GM18909 (cell line): ENCODE results near the gene GALR2.

ENCODE experiments used
- ATAC-seq: cut with Tn5 transposase; IDR thresholded peaks from one replicate; pipeline ENCODE4 v1.9.1; 2021; ENCODE audit warnings: mild to moderate bottlenecking; ENCODE audit not compliant: unreplicated experiment, poor library complexity

The GALR2 gene

GRCh38 chr17:76091526-76092286 lies 17.1 kb downstream of the GALR2 start:
- ATAC-seq, result no peak

GRCh38 chr17:76092526-76093413 lies 18.2 kb downstream of the GALR2 start:
- no peak for ATAC-seq

GRCh38 chr17:76094046-76094445 lies 19.5 kb downstream of the GALR2 start:
- ATAC-seq, result no peak

DNA sequence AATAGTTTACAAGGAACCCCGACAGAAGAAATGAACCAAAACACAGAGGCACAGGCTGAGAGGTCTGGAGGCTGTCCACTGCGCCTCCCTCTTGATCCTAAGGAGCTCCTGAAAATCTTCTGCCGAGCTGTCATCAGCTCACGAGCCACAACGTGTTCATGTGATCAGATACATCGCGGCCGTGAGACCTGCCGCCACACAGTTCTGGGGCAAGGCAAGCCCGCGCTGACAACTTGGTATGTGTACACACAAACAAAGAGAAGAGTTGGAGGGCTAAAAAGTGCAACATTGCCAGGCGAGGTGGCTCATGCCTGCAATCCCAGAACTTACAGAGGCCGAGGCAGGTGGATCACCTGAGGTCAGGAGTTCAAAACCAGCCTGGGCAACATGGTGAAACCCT lies 21.4 kb downstream of the GALR2 start:
- no peak for ATAC-seq

GRCh38 chr17:76097716-76098295 lies 23.2 kb downstream of the GALR2 start:
- no peak for ATAC-seq

GRCh38 chr17:76102944-76103273 lies 28.3 kb downstream of the GALR2 start:
- ATAC-seq, result peak; percentile 2

DNA sequence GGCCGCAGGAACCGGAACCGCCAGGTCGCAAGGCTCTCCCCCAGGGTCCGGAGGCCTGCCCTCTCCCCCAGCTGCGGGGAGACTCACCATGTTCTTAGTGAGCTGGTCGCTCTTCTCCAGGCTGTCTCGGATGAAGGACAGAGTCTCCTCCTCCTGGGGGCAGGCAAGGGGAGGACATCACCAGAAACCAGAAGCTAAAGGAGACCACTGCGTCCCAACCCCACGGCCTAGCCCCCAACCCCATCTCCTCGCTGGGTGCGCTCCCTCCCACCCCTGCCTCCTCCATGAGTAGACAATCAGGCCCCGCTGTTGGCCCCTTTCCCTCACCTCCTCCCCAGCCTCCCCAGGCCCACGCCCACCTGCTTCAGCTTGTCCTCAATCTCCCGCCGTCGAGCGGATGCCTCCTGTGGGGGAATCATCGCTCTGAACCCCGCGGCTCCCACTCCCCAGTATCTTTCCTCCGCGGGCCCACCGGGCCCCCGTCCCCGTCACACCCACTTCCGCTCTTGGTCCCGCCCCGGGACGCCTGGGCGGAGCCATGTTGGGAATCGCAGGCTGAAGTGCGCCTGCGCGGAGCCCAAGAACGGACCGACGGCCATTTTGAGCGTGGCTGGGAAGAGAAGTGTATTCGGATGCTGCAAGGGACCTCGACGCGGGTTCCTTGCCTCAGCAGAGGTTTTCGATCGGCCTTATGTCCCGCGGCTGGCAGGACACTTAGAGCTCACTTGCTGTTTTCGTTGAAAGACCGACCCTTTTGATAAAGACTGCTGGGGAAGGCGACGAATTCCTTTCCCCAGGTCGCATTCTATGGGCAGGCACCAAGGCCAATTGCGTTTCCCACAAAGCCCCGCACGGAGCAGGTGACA lies 28.9 kb downstream of the GALR2 start, which contains the start of gene EXOC7:
EXOC7 (minus strand) TSS at position 514 of the 866 bp plus-strand sequence; CDS start at position 419, 95 bp downstream.
- peak; percentile 89 for ATAC-seq

DNA sequence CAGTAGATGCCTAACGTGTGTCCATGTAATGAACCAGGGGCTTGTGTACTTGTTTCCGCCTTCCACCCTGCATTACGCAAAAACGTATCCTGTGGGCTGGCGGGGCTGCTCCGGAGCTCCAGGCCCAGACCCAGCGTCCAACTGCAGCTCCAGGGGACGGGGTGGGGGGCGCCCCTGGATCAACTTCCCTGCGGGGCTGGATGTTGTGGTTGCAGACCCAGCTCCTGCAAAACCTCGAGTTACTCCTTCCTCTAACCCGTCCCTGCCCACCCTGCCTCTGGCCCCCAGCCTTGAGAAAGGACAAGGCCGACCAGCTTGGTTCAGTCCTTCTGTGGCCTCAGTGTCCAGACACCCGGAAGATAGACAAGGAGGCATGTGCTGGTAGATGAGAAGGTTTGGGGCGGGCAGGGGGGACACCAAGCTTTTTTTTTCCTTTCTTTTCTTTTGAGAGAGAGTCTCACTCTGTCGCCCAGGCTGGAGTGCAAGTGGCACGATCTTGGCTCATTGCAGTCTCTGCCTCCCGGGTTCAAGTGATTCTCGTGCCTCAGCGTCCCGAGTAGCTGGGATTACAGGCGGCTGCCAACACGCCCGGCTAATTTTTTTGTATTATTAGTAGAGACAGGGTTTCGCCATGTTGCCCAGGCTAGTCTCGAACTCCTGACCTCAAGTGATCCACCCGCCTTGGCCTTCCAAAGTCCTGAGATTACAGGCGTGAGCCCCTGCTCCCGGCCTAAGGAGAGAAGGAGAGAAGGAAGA lies 29.7 kb downstream of the GALR2 start:
- ATAC-seq, result no peak

DNA sequence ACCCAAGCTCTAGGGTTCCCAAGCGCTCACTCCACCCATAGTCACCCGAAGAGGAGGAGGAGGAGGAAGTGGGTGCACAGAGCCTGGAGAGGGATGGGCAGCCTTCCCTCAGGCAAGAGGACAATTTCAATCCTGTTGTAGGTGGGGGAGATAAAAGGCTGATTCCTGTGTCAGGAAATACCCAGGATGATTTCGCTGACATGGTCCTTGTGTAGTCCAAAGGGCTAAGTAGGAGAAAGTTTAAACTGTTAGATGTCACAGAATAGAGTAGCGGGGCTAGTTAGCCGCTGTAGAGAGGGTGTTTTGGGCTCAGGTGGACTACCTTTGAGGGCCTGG lies 30.3 kb downstream of the GALR2 start:
- no peak for ATAC-seq

DNA sequence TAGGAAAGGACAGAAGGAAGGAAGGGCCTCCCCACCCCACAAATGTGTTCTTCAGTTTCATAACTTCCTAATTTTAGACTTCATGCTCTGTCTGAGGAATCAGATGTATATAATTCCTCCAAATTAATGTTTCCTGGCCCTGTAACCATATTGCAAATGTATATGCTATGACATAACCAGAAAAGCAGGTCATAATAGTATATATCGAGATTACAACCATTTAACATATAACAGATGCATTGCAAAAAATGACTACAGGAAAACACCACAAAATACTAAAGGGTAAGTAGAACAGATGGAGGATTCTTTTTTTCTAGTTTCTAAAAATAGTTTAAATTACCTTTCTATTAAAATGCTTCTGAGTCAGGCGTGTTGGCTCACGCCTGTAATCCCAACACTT lies 32.1 kb downstream of the GALR2 start:
- no peak for ATAC-seq

GRCh38 chr17:76107509-76107908 lies 32.9 kb downstream of the GALR2 start:
- no peak for ATAC-seq

GRCh38 chr17:76111956-76112355 lies 37.4 kb downstream of the GALR2 start:
- no peak for ATAC-seq

DNA sequence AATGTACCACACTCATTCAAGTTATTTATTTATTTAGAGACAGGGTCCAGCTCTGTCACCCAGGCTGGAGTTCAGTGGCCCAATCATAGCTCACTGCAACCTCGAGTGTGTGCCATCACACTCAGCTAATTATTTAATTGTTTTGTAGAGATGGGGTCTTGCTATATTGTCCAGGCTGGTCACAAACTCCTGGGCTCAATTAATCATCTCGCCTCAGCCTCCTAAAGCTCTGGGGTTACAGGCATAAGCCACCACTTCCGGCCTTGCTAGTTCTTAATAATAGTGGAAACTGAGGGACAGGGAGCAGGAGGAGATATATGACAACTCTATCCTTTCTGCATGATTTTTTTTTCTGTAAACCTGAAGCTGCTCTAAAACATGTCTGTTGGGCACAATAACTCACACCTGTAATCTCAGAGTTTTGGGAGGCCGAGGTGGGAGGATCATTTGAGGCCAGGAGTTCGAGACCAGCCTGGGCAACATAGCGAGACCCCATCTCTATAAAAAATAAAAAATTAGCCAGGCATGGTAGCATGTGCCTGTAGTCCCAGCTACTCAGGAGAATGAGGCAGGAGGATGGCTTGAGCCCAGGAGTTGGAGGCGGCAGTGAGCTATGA lies 40.7 kb downstream of the GALR2 start:
- no peak for ATAC-seq

DNA sequence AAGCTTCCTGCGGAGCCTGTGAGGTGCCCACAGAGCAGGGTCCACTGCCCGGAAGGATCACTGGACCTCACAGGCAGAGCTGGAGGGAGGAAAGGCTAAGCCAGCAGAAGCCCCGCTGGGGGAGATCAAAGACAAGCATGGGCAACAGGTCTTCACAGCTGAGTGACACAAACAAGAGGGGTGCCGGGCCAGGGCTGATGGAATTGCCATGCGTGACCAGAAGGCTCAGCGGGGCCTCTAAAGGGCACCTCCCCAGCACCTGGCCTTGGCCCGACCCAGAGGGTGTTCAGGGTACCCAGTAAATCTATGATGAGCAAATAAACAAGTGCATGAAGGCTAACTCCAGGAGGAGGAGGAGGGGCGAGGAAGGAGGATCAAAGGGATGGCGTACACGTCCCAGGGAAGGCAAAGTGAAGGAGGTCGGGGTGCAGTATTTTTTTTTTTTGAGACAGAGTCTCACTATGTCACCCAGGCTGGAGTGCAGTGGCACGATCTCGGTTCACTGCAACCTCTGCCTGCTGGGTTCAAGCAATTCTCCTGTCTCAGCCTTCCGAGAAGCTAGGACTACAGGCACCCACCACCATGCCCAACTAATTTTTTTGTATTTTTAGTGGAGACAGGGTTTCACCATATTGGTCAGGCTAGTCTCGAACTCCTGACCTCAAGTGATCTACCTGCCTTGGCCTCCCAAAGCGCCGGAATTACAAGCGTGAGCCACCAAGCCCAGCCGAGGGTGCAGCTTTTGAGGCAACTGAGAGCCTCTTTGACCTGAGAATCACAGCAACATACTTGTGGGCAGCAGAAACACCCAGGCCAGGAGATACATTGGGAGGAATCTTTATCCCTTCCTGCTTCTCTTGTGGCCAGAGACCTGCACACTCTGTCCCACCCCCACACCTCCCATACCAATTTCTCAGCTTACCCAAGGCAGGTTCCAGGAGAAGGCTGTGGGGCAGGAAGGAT lies 45.1 kb downstream of the GALR2 start:
- ATAC-seq, result no peak

DNA sequence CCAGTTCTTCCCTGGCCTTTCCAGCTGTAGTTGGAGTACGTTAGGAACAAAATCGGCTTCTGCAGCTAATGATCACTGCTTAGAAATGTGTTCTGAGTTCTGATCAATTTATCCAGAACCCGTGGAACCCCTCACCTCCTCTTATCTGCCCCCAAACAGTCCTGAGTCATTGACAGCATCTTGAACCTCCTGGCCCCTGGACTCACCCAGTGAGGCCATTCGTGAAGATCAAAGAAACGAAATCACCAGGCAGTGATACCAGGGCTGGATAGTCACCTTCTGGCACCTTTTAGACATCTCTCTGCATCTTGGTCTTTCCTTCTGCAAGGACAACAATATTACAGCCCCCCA lies 46.1 kb downstream of the GALR2 start:
- ATAC-seq, result no peak

- peak; percentile 18 for ATAC-seq
Observed at GRCh38 chr17:76121932-76122430, 47.4 kb downstream of the GALR2 start.

GRCh38 chr17:76122431-76123190 lies 48.0 kb downstream of the GALR2 start:
- no peak for ATAC-seq

- no peak for ATAC-seq
Observed at GRCh38 chr17:76123191-76123499, 48.6 kb downstream of the GALR2 start.
